K562 (cell line): ENCODE data around the gene YBX2. TPM values are rescaled to one million over a fixed set of nuclear protein-coding genes. Genes with fewer than 3 reads are reported as not detected.

Experiments used
- CBFA2T2 ChIP-seq: fragments of 450-650 bp; conservative IDR thresholded peaks from 2 replicates; pipeline ENCODE4 v1.6.1; 2017; ENCODE audit warnings: mild to moderate bottlenecking
- CBX1 ChIP-seq: sonication (generic); IDR thresholded peaks from 2 replicates; pipeline ENCODE4 v1.6.1; 2016; ENCODE audit warnings: antibody characterized with exemption, low read depth, mild to moderate bottlenecking
- CREB1 ChIP-seq, 2 experiments: sonication (generic) in 1 of 2; formaldehyde crosslinking in 1 of 2; IDR thresholded peaks; 2 replicates each; pipeline versions ENCODE4 v1.6.1 to v1.8.0; 2012 to 2022; ENCODE audit warnings: inconsistent platforms in 1 of 2, mild to moderate bottlenecking in 1 of 2, missing genetic modification reagents in 1 of 2, moderate library complexity in 1 of 2
- ESRRA ChIP-seq: fragments of 450-650 bp; IDR thresholded peaks from 2 replicates; pipeline ENCODE4 v1.6.1; 2014; ENCODE audit warnings: low read depth, mild to moderate bottlenecking, moderate library complexity, borderline replicate concordance
- GABPB1 ChIP-seq: sonication (generic); formaldehyde crosslinking; IDR thresholded peaks from 2 replicates; pipeline ENCODE4 v1.8.0; 2022; ENCODE audit warnings: mild to moderate bottlenecking, missing genetic modification reagents
- HNRNPUL1 ChIP-seq: fragments of 200-400 bp; formaldehyde crosslinking; IDR thresholded peaks from 2 replicates; pipeline ENCODE4 v1.6.1; 2017; ENCODE audit warnings: low read length
- ILK ChIP-seq: fragments of 450-650 bp; IDR thresholded peaks from 2 replicates; pipeline ENCODE4 v1.6.1; 2016; ENCODE audit warnings: missing genetic modification characterization, low read depth, mild to moderate bottlenecking, missing compliant biosample characterization, moderate library complexity, borderline replicate concordance
- NCOA6 ChIP-seq: fragments of 450-650 bp; IDR thresholded peaks from 2 replicates; pipeline ENCODE4 v1.6.1; 2017; ENCODE audit warnings: mild to moderate bottlenecking
- NONO ChIP-seq, 2 experiments: fragments of 200-400 bp in 1 of 2; fragments of 450-650 bp in 1 of 2; formaldehyde crosslinking in 1 of 2; IDR thresholded peaks; 2 replicates each; pipeline ENCODE4 v1.6.1; 2017; ENCODE audit warnings: low read depth in 2 of 2, mild to moderate bottlenecking in 2 of 2, moderate library complexity in 2 of 2, low read length in 1 of 2
- NR1H2 ChIP-seq: sonication (generic); formaldehyde crosslinking; IDR thresholded peaks from 2 replicates; pipeline ENCODE4 v1.4.0; 2020; ENCODE audit warnings: mild to moderate bottlenecking, missing genetic modification reagents
- NR2C2 ChIP-seq, 2 experiments: fragments of 200-800 bp in 1 of 2; sonication (Bioruptor generic) in 1 of 2; sonication (generic) in 1 of 2; formaldehyde crosslinking in 1 of 2; IDR thresholded peaks; 2 replicates each; pipeline versions ENCODE4 v1.6.1 to v1.8.0; 2016 to 2022; ENCODE audit warnings: mild to moderate bottlenecking in 1 of 2, missing compliant biosample characterization in 1 of 2, missing genetic modification characterization in 1 of 2, missing genetic modification reagents in 1 of 2
- PCBP1 ChIP-seq: fragments of 200-400 bp; formaldehyde crosslinking; IDR thresholded peaks from 2 replicates; pipeline ENCODE4 v1.6.1; 2018; ENCODE audit warnings: mild to moderate bottlenecking, low read depth, low read length; ENCODE audit not compliant: poor library complexity, severe bottlenecking
- POLR2AphosphoS2 ChIP-seq: IDR thresholded peaks from 2 replicates; pipeline ENCODE4 v1.6.1; 2012; ENCODE audit warnings: low read length, improper control_type of control experiment
- PPARD ChIP-seq: fragments of 250-450 bp; sonication (Bioruptor Pico); IDR thresholded peaks from 2 replicates; pipeline ENCODE4 v1.8.0; 2022; ENCODE audit warnings: inconsistent platforms, mild to moderate bottlenecking, moderate library complexity
- SIX5 ChIP-seq, 2 experiments: IDR thresholded peaks; 2 replicates each; pipeline ENCODE4 v1.6.1; 2011; ENCODE audit warnings: low read length in 2 of 2, borderline replicate concordance in 1 of 2, low read depth in 1 of 2, mild to moderate bottlenecking in 1 of 2, moderate library complexity in 1 of 2; ENCODE audit not compliant: insufficient read depth in 1 of 2
- SP2 ChIP-seq: IDR thresholded peaks from 2 replicates; pipeline ENCODE4 v1.6.1; 2011; ENCODE audit warnings: mild to moderate bottlenecking, low read depth, low read length, moderate library complexity; ENCODE audit not compliant: poor library complexity, severe bottlenecking; ENCODE audit errors: extremely low read depth
- UBTF ChIP-seq, 2 experiments: IDR thresholded peaks; 2 replicates each; pipeline ENCODE4 v1.6.1; 2012; ENCODE audit warnings: improper control_type of control experiment in 2 of 2, low read depth in 2 of 2, low read length in 2 of 2, borderline replicate concordance in 1 of 2
- ZBTB33 ChIP-seq: sonication (generic); formaldehyde crosslinking; IDR thresholded peaks from 2 replicates; pipeline ENCODE4 v1.8.1; 2023; ENCODE audit warnings: mild to moderate bottlenecking, missing genetic modification reagents
- ZC3H4 ChIP-seq: sonication (generic); formaldehyde crosslinking; IDR thresholded peaks from 2 replicates; pipeline ENCODE4 v1.9.0; 2021; ENCODE audit warnings: missing genetic modification reagents, borderline replicate concordance
- ZNF277 ChIP-seq: fragments of 250-450 bp; sonication (Bioruptor Pico); IDR thresholded peaks from 2 replicates; pipeline ENCODE4 v1.8.0; 2022; ENCODE audit warnings: inconsistent platforms, mild to moderate bottlenecking, moderate library complexity, borderline replicate concordance
- polyA plus RNA-seq, 8 experiments: library from polyadenylated mRNA; depleted of rRNA in 4 of 8; stranded (reverse) in 5 of 8; unstranded in 3 of 8; fragments of >200 nt; fragmentation: Nextera tagmentation in 2 of 8; fragmentation: Illumina TruSeq in 1 of 8; extraction: Ambion mirVana in 2 of 8; extraction: Trizol in 1 of 8; gene quantifications; 2 replicates each; pipeline versions ENCODE4 v1.2.1 to v1.2.3, GENCODE V29; 2011 to 2014; ENCODE audit warnings: inconsistent platforms in 1 of 8, missing spikeins in 1 of 8
- total RNA-seq, 7 experiments: library from RNA; depleted of rRNA in 6 of 7; stranded (reverse); fragments of >200 nt in 6 of 7; fragmentation: Illumina TruSeq in 2 of 7; extraction: Trizol in 2 of 7; gene quantifications; 2 replicates each; pipeline versions ENCODE4 v1.2.1 to v1.2.3, GENCODE V29; 2011 to 2021; ENCODE audit warnings: low replicate concordance in 1 of 7

Gene YBX2
- total and polyA plus RNA-seq, 9 of the 15 experiments (the other 6 are each of a cell fraction or from before 2014, with no cell fraction given), result 0.03 to 0.59 (median 0.27) TPM; not detected in 6

GRCh38 chr17:7314719-7315569 is 20.5 kb upstream of the YBX2 start, which contains the start of gene GPS2 (continued):
- peak; percentile 88 for TF ChIP-seq CREB1 (IDR thresholded peaks at IDR 0.05)
- TF ChIP-seq CREB1 (CRISPR knock-in tag; IDR thresholded peaks at IDR 0.05), result peak; percentile 95
- no peak for TF ChIP-seq PPARD (CRISPR knock-in tag)
- TF ChIP-seq ZNF277 (CRISPR knock-in tag), result no peak
- TF ChIP-seq ILK (tag), result no peak
- peak; percentile 96 for TF ChIP-seq GABPB1
- TF ChIP-seq ZBTB33 (CRISPR knock-in tag), result no peak
- no peak for TF ChIP-seq NR1H2 (CRISPR knock-in tag)
- no peak for TF ChIP-seq ZC3H4 (CRISPR knock-in tag)
- TF ChIP-seq ESRRA, result peak; percentile 63; the same call in 1 of the 2 replicates
- no peak for TF ChIP-seq SP2
- TF ChIP-seq NR2C2 (CRISPR knock-in tag; IDR thresholded peaks at IDR 0.05), result peak; percentile 99
- peak; percentile 99 for TF ChIP-seq NR2C2 (tag; IDR thresholded peaks at IDR 0.05)
- TF ChIP-seq NONO (IDR thresholded peaks at IDR 0.05; ENCODE audit: low read depth in 2 of 2, low read length in 1 of 2), result peak; percentile 49 to 53; a peak in 2 of 4 replicates
- TF ChIP-seq UBTF (IDR thresholded peaks at IDR 0.05; ENCODE audit: borderline replicate concordance in 1 of 2, low read depth in 2 of 2, low read length in 2 of 2), result 0 out of 4 replicates have a peak, but pooled peaks of 1 of the 2 experiments have one; percentile 22
- TF ChIP-seq NCOA6, result peak; percentile 32; the same call in 1 of the 2 replicates
- TF ChIP-seq POLR2AphosphoS2, result peak; percentile 90
- TF ChIP-seq PCBP1, result peak; percentile 81
- TF ChIP-seq HNRNPUL1, result no peak
- no peak for TF ChIP-seq CBFA2T2
- TF ChIP-seq CBX1, result no peak
- peak in 1 of 2 experiments; percentile 14; a peak in 1 of 4 replicates for TF ChIP-seq SIX5 (IDR thresholded peaks at IDR 0.05; ENCODE audit: borderline replicate concordance in 1 of 2, insufficient read depth in 1 of 2, low read depth in 1 of 2, low read length in 2 of 2)
